Activated T-cell treated with anti-CD3 and anti-CD28 coated beads for 1 hour (primary cell): Measurements from ENCODE around the gene PXT1.

ENCODE experiments used
- DNase-seq: peaks from one replicate; pipeline ENCODE4 v3.0.0-alpha.2; 2020; ENCODE audit warnings: low read depth

Gene PXT1

GRCh38 chr6:36387440-36388303 is 55.0 kb downstream of the PXT1 start, which contains the start of gene ETV7:
Gene ETV7 (minus strand): TSS chr6:36387669. CDS start chr6:36387541, 128 bp downstream.
- DNase-seq, result peak; percentile 3

- peak; percentile 3 for DNase-seq
Measured at GRCh38 chr6:36386495-36387439, 55.9 kb downstream of the PXT1 start.

GRCh38 chr6:36384095-36384494 is 58.6 kb downstream of the PXT1 start:
- no peak for DNase-seq

GRCh38 chr6:36383606-36384005 is 59.0 kb downstream of the PXT1 start:
- DNase-seq, result no peak

- DNase-seq, result no peak
Measured at GRCh38 chr6:36382976-36383375, 59.7 kb downstream of the PXT1 start.

- no peak for DNase-seq
Measured at GRCh38 chr6:36381502-36382389, 60.9 kb downstream of the PXT1 start.

GRCh38 chr6:36380166-36380565 is 62.5 kb downstream of the PXT1 start:
- no peak for DNase-seq

GRCh38 chr6:36378936-36379335 is 63.7 kb downstream of the PXT1 start:
- no peak for DNase-seq

- no peak for DNase-seq
Measured at GRCh38 chr6:36378243-36378920, 64.3 kb downstream of the PXT1 start.

GRCh38 chr6:36377594-36377993 is 65.1 kb downstream of the PXT1 start:
- no peak for DNase-seq

GRCh38 chr6:36376742-36377141 is 65.9 kb downstream of the PXT1 start:
- DNase-seq, result no peak

GRCh38 chr6:36376183-36376582 is 66.5 kb downstream of the PXT1 start:
- no peak for DNase-seq

GRCh38 chr6:36375644-36376155 is 67.0 kb downstream of the PXT1 start:
- DNase-seq, result no peak

- no peak for DNase-seq
Measured at GRCh38 chr6:36374972-36375371, 67.7 kb downstream of the PXT1 start.

- no peak for DNase-seq
Measured at GRCh38 chr6:36374194-36374593, 68.5 kb downstream of the PXT1 start.

- DNase-seq, result no peak
Measured at GRCh38 chr6:36373368-36374019, 69.2 kb downstream of the PXT1 start.

- DNase-seq, result no peak
Measured at GRCh38 chr6:36372088-36372487, 70.6 kb downstream of the PXT1 start.

- DNase-seq, result no peak
Measured at GRCh38 chr6:36371211-36371610, 71.4 kb downstream of the PXT1 start.

- DNase-seq, result no peak
Measured at GRCh38 chr6:36370638-36371037, 72.0 kb downstream of the PXT1 start.
